ENCODE measurements around the gene EIF4A3. TPM values are rescaled to one million over a fixed set of nuclear protein-coding genes. Genes with fewer than 3 reads are reported as not detected.

Gene EIF4A3
- total RNA-seq, 1 donor from 2014 or later, result 89.9 TPM

DNA sequence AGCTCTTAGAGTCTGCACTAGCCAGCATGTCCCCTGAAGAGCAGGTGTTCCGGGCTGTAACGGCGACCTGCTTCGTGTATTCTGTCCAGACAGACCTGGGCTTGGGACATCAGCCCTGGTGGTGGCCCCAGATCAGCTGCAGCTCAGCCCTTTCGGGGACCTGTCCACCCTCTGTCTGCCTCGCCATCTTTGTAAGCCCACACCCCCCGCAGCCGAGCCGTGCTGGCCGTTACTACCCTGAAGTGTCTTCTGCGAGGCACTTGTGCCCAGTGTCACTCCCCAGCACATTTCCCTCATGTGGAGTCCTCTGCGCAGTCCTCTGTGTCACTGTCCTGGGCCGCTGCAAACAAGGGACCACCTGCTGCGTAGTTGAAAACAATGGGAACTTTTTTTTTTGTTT is 33.3 kb upstream of the EIF4A3 start:
- Histone ChIP-seq H3K4me3 (ENCODE audit: insufficient read depth, low read depth, low read length) (no peak overlapping the region), H3K36me3 (ENCODE audit: insufficient read depth, low read length) (no peaks in the 10 kb centered on the region), H3K4me2 (ENCODE audit: low read length) (no peak overlapping the region), H3K9ac (ENCODE audit: low read length) (no peak overlapping the region), H3K27me3 (ENCODE audit: insufficient read depth, low read length) (peaks cover 12% of the 10 kb centered on the region), H3K27ac (ENCODE audit: low read depth, low read length) (no peak overlapping the region), H4K20me1 (ENCODE audit: insufficient read depth, low read length) (no peaks in the 10 kb centered on the region), H3K9me3 (ENCODE audit: insufficient read depth, low read depth, low read length) (no peaks in the 10 kb centered on the region), H3K79me2 (ENCODE audit: insufficient read depth, low read length) (no peaks in the 10 kb centered on the region), H2AFZ (ENCODE audit: low read depth, low read length) (no peak overlapping the region), H3K4me1 (ENCODE audit: insufficient read depth, low read length) (no peaks in the 10 kb centered on the region)
- TF ChIP-seq EZH2 (IDR thresholded peaks at IDR 0.05; ENCODE audit: insufficient read depth, low read length), result no peak
- TF ChIP-seq, protein P1, sequence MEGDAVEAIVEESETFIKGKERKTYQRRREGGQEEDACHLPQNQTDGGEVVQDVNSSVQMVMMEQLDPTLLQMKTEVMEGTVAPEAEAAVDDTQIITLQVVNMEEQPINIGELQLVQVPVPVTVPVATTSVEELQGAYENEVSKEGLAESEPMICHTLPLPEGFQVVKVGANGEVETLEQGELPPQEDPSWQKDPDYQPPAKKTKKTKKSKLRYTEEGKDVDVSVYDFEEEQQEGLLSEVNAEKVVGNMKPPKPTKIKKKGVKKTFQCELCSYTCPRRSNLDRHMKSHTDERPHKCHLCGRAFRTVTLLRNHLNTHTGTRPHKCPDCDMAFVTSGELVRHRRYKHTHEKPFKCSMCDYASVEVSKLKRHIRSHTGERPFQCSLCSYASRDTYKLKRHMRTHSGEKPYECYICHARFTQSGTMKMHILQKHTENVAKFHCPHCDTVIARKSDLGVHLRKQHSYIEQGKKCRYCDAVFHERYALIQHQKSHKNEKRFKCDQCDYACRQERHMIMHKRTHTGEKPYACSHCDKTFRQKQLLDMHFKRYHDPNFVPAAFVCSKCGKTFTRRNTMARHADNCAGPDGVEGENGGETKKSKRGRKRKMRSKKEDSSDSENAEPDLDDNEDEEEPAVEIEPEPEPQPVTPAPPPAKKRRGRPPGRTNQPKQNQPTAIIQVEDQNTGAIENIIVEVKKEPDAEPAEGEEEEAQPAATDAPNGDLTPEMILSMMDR (IDR thresholded peaks at IDR 0.05; ENCODE audit: insufficient read depth, low read depth, low read length), result no peak
- FAIRE-seq, result no peak
- Mint-ChIP-seq H3K36me3 (ENCODE audit: low read depth, unreplicated experiment) (no peaks in the 10 kb centered on the region), H3K27ac (ENCODE audit: unreplicated experiment) (no peak overlapping the region), H3K27me3 (ENCODE audit: low read depth, unreplicated experiment) (peaks cover 29% of the 10 kb centered on the region), H3K9me3 (ENCODE audit: unreplicated experiment) (no peaks in the 10 kb centered on the region), H3K4me1 (ENCODE audit: low read depth, unreplicated experiment) (no peaks in the 10 kb centered on the region), H3K4me3 (ENCODE audit: unreplicated experiment) (no peak overlapping the region)
- DNase-seq (ENCODE audit: low read depth), result no peak

DNA sequence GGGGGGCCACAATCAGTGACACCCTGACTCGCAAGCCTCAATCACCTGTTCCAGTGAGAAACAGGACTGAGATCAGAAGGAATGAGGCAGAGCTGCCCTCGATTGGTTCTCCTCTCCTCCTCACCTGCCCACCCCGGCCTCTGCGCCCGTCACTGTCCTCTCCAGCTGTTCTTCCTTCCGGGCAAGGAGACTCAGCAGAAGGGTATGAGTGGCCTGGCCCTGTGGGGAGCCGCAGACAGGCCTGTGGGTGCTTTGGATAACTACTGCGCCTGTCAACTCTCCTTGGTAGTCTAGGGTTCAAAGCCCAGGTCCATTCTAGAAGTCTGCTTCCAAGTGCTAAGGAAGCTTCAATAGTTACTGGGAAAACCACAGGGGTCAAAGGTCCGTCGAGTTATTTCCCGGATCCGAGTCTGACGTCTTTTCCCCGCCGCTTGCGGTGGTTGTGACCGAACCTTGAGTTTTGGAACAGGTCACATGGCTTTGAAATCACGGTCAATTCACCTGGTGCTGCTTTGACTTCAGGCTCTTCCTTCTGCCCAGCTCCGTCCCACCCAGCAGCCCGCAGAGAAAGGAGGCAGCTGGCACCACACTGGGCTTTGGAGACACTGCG is 31.2 kb upstream of the EIF4A3 start:
- Histone ChIP-seq H3K79me2 (ENCODE audit: insufficient read depth, low read length) (no peaks in the 10 kb centered on the region), H4K20me1 (ENCODE audit: insufficient read depth, low read length) (no peaks in the 10 kb centered on the region), H2AFZ (ENCODE audit: low read depth, low read length) (no peak overlapping the region), H3K4me3 (ENCODE audit: insufficient read depth, low read depth, low read length) (no peak overlapping the region), H3K4me1 (ENCODE audit: insufficient read depth, low read length) (no peaks in the 10 kb centered on the region), H3K27ac (ENCODE audit: low read depth, low read length) (no peak overlapping the region), H3K4me2 (ENCODE audit: low read length) (no peak overlapping the region), H3K9me3 (ENCODE audit: insufficient read depth, low read depth, low read length) (no peaks in the 10 kb centered on the region), H3K36me3 (ENCODE audit: insufficient read depth, low read length) (no peaks in the 10 kb centered on the region), H3K9ac (ENCODE audit: low read length) (no peak overlapping the region), H3K27me3 (ENCODE audit: insufficient read depth, low read length) (peaks cover 9% of the 10 kb centered on the region)
- Mint-ChIP-seq H3K27ac (ENCODE audit: unreplicated experiment) (no peak overlapping the region), H3K4me3 (ENCODE audit: unreplicated experiment) (no peak overlapping the region), H3K36me3 (ENCODE audit: low read depth, unreplicated experiment) (no peaks in the 10 kb centered on the region), H3K9me3 (ENCODE audit: unreplicated experiment) (no peaks in the 10 kb centered on the region), H3K4me1 (ENCODE audit: low read depth, unreplicated experiment) (no peaks in the 10 kb centered on the region), H3K27me3 (ENCODE audit: low read depth, unreplicated experiment) (peaks cover 22% of the 10 kb centered on the region)
- DNase-seq (ENCODE audit: low read depth) (no peak), FAIRE-seq (no peak)
- TF ChIP-seq EZH2 (IDR thresholded peaks at IDR 0.05; ENCODE audit: insufficient read depth, low read length), result no peak
- TF ChIP-seq, protein P1 (IDR thresholded peaks at IDR 0.05; ENCODE audit: insufficient read depth, low read depth, low read length), result no peak

DNA sequence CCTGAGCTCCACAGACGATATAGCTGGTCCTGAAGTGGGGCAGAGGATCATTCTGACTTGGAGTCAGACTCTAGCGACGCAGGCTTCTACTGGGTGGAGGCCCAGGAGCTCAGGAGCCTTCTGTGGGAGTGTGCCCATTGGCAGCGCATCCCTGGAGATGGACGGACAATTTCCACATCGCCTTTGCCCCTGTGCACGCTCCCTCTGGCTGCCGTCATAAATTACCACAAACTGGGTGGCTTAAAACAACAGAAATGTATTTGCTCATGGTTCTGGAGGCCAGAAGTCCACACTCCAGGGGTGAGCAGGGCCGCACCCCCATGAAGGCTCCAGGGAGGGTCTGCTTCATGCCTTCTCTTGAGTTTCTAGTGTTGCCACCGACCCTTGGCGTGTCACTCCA is 29.8 kb upstream of the EIF4A3 start:
- Histone ChIP-seq H2AFZ (ENCODE audit: low read depth, low read length) (no peak overlapping the region), H3K4me3 (ENCODE audit: insufficient read depth, low read depth, low read length) (no peak overlapping the region), H3K27me3 (ENCODE audit: insufficient read depth, low read length) (peaks cover 9% of the 10 kb centered on the region), H3K36me3 (ENCODE audit: insufficient read depth, low read length) (no peaks in the 10 kb centered on the region), H3K4me2 (ENCODE audit: low read length) (no peak overlapping the region), H3K9me3 (ENCODE audit: insufficient read depth, low read depth, low read length) (no peaks in the 10 kb centered on the region), H4K20me1 (ENCODE audit: insufficient read depth, low read length) (no peaks in the 10 kb centered on the region), H3K4me1 (ENCODE audit: insufficient read depth, low read length) (no peaks in the 10 kb centered on the region), H3K79me2 (ENCODE audit: insufficient read depth, low read length) (no peaks in the 10 kb centered on the region), H3K9ac (ENCODE audit: low read length) (no peak overlapping the region), H3K27ac (ENCODE audit: low read depth, low read length) (no peak overlapping the region)
- Mint-ChIP-seq H3K4me1 (ENCODE audit: low read depth, unreplicated experiment) (no peaks in the 10 kb centered on the region), H3K27me3 (ENCODE audit: low read depth, unreplicated experiment) (peaks cover 20% of the 10 kb centered on the region), H3K36me3 (ENCODE audit: low read depth, unreplicated experiment) (no peaks in the 10 kb centered on the region), H3K9me3 (ENCODE audit: unreplicated experiment) (peaks cover 5% of the 10 kb centered on the region), H3K4me3 (ENCODE audit: unreplicated experiment) (no peak overlapping the region), H3K27ac (ENCODE audit: unreplicated experiment) (no peak overlapping the region)
- TF ChIP-seq, protein P1 (IDR thresholded peaks at IDR 0.05; ENCODE audit: insufficient read depth, low read depth, low read length), result no peak
- no peak for DNase-seq (ENCODE audit: low read depth)
- no peak for FAIRE-seq
